Activated CD8-positive, alpha-beta memory T cell treated with anti-CD3 and anti-CD28 coated beads for 36 hours (primary cell): Measurements from ENCODE around the gene LSM2. TPM values are rescaled to one million over a fixed set of nuclear protein-coding genes. Genes with fewer than 3 reads are reported as not detected.

Experiments used
- CTCF ChIA-PET: fragments of 350-600 bp; sonication (Branson Sonifier 250); formaldehyde crosslinking; loops from one replicate; lab custom pipeline; 2021; ENCODE audit warnings: antibody characterized with exemption; lab: Charles Lee
- POLR2A ChIA-PET: fragments of 350-600 bp; sonication (Branson Sonifier 250); formaldehyde crosslinking; loops from one replicate; lab custom pipeline; 2021; ENCODE audit warnings: antibody characterized with exemption; lab: Charles Lee
- total RNA-seq, 2 experiments: library from RNA; stranded (reverse); gene quantifications; one replicate each; pipeline ENCODE4 v1.2.3, GENCODE V29; 2021

The LSM2 gene
- total RNA-seq, 2 experiments from 2014 or later, result 154 to 166 TPM

- POLR2A ChIA-PET, result interaction anchor here (0.6 kb wide), 1 partner anchor 38 kb away, joined by 6 read pairs; no protein-coding TSS in a partner anchor
- CTCF ChIA-PET, result interaction anchor here (1.3 kb wide), 1 partner anchor 12 kb away, joined by 5 read pairs; no protein-coding TSS in a partner anchor
Observed at GRCh38 chr6:31752739-31753319, 53.9 kb downstream of the LSM2 start.

GRCh38 chr6:31750411-31751022 is 56.2 kb downstream of the LSM2 start:
- CTCF ChIA-PET, result interaction anchor here (1.1 kb wide), 1 partner anchor 26 kb away, joined by 3 read pairs; no protein-coding TSS in a partner anchor
- POLR2A ChIA-PET, result interaction anchor here (1.3 kb wide), 1 partner anchor 9 kb away, joined by 3 read pairs; no protein-coding TSS in a partner anchor

GRCh38 chr6:31749301-31750036 is 57.3 kb downstream of the LSM2 start:
- ChIA-PET CTCF (interaction anchor here (1.1 kb wide), 1 partner anchor 25 kb away, joined by 3 read pairs; no protein-coding TSS in a partner anchor), POLR2A (interaction anchor here (1.3 kb wide), 1 partner anchor 10 kb away, joined by 3 read pairs; no protein-coding TSS in a partner anchor)

Other genes with a start within 250 kb of the LSM2 start
- 100 to 1,000 TPM; 702 to 706 TPM for gene LTA, start 234.7 kb downstream of the LSM2 start, total RNA-seq
- 100 to 1,000 TPM; 161 to 162 TPM for gene TNF, start 231.4 kb downstream of the LSM2 start, total RNA-seq
- 100 to 1,000 TPM; 178 to 181 TPM for gene LTB, start 224.5 kb downstream of the LSM2 start, total RNA-seq
- gene LST1, start 220.7 kb downstream of the LSM2 start, total RNA-seq, result 10 to 100 TPM; 16.3 to 19.2 TPM
- 10 to 100 TPM; 25.2 to 29.7 TPM for gene NCR3, start 214.0 kb downstream of the LSM2 start, total RNA-seq
- gene AIF1, start 191.7 kb downstream of the LSM2 start, total RNA-seq, result 10 to 100 TPM; 53.8 to 62.0 TPM
- 100 to 1,000 TPM; 255 to 257 TPM for gene PRRC2A, start 186.3 kb downstream of the LSM2 start, total RNA-seq
- gene BAG6, start 154.3 kb downstream of the LSM2 start, total RNA-seq, result 100 to 1,000 TPM; 254 to 267 TPM
- gene APOM, start 151.1 kb downstream of the LSM2 start, total RNA-seq, result 1 to 10 TPM; 1.9 to 2.2 TPM
- 10 to 100 TPM; 16.7 to 17.6 TPM for gene C6orf47, start 146.2 kb downstream of the LSM2 start, total RNA-seq
- gene GPANK1, start 142.0 kb downstream of the LSM2 start, total RNA-seq, result 10 to 100 TPM; 44.6 to 45.1 TPM
- gene CSNK2B, start 140.9 kb downstream of the LSM2 start, total RNA-seq, result 100 to 1,000 TPM; 329 TPM
- 10 to 100 TPM; 18.1 to 20.1 TPM for gene LY6G5B, start 137.0 kb downstream of the LSM2 start, total RNA-seq
- gene LY6G5C, start 125.9 kb downstream of the LSM2 start, total RNA-seq, result 1 to 10 TPM; 3.1 to 3.5 TPM
- 10 to 100 TPM; 30.1 to 32.0 TPM for gene ABHD16A, start 103.6 kb downstream of the LSM2 start, total RNA-seq
- gene LY6G6F, start 100.1 kb downstream of the LSM2 start, total RNA-seq, result not detected
- not detected for gene LY6G6D, start 91.6 kb downstream of the LSM2 start, total RNA-seq
- not detected for gene LY6G6C, start 85.2 kb downstream of the LSM2 start, total RNA-seq
- gene MPIG6B, start 83.6 kb downstream of the LSM2 start, total RNA-seq, result under 1 TPM in 1 of 2 experiments, not detected in 1; 0.06 TPM
- 1 to 10 TPM; 4.6 to 4.9 TPM for gene DDAH2, start 77.7 kb downstream of the LSM2 start, total RNA-seq
- 100 to 1,000 TPM; 383 to 395 TPM for gene CLIC1, start 70.4 kb downstream of the LSM2 start, total RNA-seq
- gene MSH5, start 67.0 kb downstream of the LSM2 start, total RNA-seq, result 10 to 100 TPM; 60.3 to 61.5 TPM
- 1 to 10 TPM; 7.6 to 8.6 TPM for gene SAPCD1, start 44.3 kb downstream of the LSM2 start, total RNA-seq
- gene VWA7, start 29.6 kb downstream of the LSM2 start, total RNA-seq, result 1 to 10 TPM; 1.6 to 1.9 TPM
- 100 to 1,000 TPM; 190 to 191 TPM for gene VARS1, start 11.2 kb downstream of the LSM2 start, total RNA-seq
- gene HSPA1L, start 8.3 kb upstream of the LSM2 start, total RNA-seq, result 1 to 10 TPM; 2.6 to 2.7 TPM
- 10 to 100 TPM; 62.0 to 63.9 TPM for gene HSPA1A, start 8.6 kb upstream of the LSM2 start, total RNA-seq
- gene HSPA1B, start 20.8 kb upstream of the LSM2 start, total RNA-seq, result 10 to 100 TPM; 82.6 to 86.9 TPM
- 10 to 100 TPM; 15.9 to 17.4 TPM for gene NEU1, start 55.9 kb upstream of the LSM2 start, total RNA-seq
- gene SLC44A4, start 72.0 kb upstream of the LSM2 start, total RNA-seq, result not detected
- gene EHMT2, start 90.7 kb upstream of the LSM2 start, total RNA-seq, result 10 to 100 TPM; 67.4 to 67.8 TPM
- 1 to 10 TPM; 3.3 to 3.6 TPM for gene ZBTB12, start 95.1 kb upstream of the LSM2 start, total RNA-seq
- gene C2, start 120.8 kb upstream of the LSM2 start, total RNA-seq, result under 1 TPM; 0.59 to 0.82 TPM
- gene CFB, start 139.1 kb upstream of the LSM2 start, total RNA-seq, result not detected
- gene NELFE, start 152.0 kb upstream of the LSM2 start, total RNA-seq, result 10 to 100 TPM; 80.0 to 85.7 TPM
- gene SKIC2, start 152.2 kb upstream of the LSM2 start, total RNA-seq, result 100 to 1,000 TPM; 106 to 109 TPM
- 10 to 100 TPM; 11.8 to 13.7 TPM for gene DXO, start 165.2 kb upstream of the LSM2 start, total RNA-seq
- 1 to 10 TPM; 3.0 to 3.7 TPM for gene C4A, start 175.1 kb upstream of the LSM2 start, total RNA-seq
- gene C4B, start 207.8 kb upstream of the LSM2 start, total RNA-seq, result 1 to 10 TPM; 2.5 to 3.6 TPM
- gene CYP21A2, start 231.4 kb upstream of the LSM2 start, total RNA-seq, result under 1 TPM; 0.23 to 0.44 TPM